ENCODE measurements around the gene RFX6.

Gene RFX6

DNA sequence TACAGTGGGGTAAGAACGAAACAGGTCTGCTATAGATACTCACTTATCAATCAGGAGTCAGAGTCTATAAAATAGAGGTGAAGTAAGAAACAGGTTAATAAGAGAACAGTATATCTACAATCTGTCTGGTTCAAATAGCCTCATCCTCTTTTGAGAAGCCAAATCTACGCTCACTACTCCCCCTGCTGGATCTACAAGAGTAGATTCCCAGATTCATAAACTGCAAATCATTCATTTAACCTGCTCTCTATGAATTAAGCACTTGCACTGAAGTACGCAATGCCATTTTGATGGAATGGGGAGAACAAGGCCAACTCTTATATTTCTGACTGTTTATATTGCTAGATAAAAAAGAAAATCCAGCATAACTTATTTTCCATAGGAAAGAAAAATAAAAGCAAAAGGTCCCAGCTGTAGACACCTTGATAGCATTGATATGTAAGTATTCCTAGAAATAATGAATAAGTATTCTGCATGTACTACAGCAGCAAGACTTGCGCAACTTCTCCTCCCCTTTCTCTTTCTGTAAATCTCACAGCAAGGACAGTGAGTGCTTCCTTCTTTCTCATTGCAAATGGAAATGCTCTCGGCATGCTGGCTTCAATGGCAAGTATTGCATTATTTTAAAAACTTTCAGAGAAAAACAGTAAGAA, 92.3 kb downstream of the RFX6 start:
- Histone ChIP-seq H3K9ac (ENCODE audit: low read depth, low read length) (no peak overlapping the region), H3K4me1 (ENCODE audit: insufficient read depth, low read length) (no peaks in the 10 kb centered on the region), H3K9me3 (ENCODE audit: control insufficient read depth, insufficient read depth, low read length) (no peaks in the 10 kb centered on the region), H3K36me3 (ENCODE audit: insufficient read depth, low read length) (no peaks in the 10 kb centered on the region)

DNA sequence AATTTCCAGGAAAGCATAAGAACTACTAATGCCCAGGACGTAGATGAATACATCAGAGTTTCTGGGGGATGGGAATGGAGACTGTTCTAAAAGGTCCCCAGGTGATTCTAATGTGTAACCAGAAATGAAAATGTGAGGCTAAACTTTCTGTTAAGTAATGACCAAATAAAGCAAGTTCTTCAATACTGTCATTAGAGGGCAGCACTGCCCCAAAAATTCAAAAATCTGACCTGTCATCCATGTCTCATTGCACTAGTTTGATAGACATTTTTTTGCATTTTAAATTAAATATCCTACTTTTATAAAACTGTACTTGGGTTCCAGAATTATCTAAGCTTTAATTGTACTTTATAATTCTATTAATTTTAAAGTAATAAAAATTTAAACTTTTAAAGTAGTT, 94.9 kb downstream of the RFX6 start:
- Histone ChIP-seq H3K9ac (ENCODE audit: low read depth, low read length) (no peak overlapping the region), H3K36me3 (ENCODE audit: insufficient read depth, low read length) (no peaks in the 10 kb centered on the region), H3K9me3 (ENCODE audit: control insufficient read depth, insufficient read depth, low read length) (no peaks in the 10 kb centered on the region), H3K4me1 (ENCODE audit: insufficient read depth, low read length) (no peaks in the 10 kb centered on the region)

- Histone ChIP-seq H3K9ac (ENCODE audit: low read depth, low read length) (no peak overlapping the region), H3K36me3 (ENCODE audit: insufficient read depth, low read length) (no peaks in the 10 kb centered on the region), H3K9me3 (ENCODE audit: control insufficient read depth, insufficient read depth, low read length) (no peaks in the 10 kb centered on the region), H3K4me1 (ENCODE audit: insufficient read depth, low read length) (no peaks in the 10 kb centered on the region)
Measured at GRCh38 chr6:116973976-116974375, 96.9 kb downstream of the RFX6 start.

- no peaks in the 10 kb centered on the region for H3K9me3 ChIP-seq (ENCODE audit: control insufficient read depth, insufficient read depth, low read length)
Measured at GRCh38 chr6:116974526-116975316, 97.7 kb downstream of the RFX6 start.

GRCh38 chr6:116975600-116975999, 98.6 kb downstream of the RFX6 start:
- Histone ChIP-seq H3K4me1 (ENCODE audit: insufficient read depth, low read length) (no peaks in the 10 kb centered on the region), H3K9me3 (ENCODE audit: control insufficient read depth, insufficient read depth, low read length) (no peaks in the 10 kb centered on the region), H3K9ac (ENCODE audit: low read depth, low read length) (no peak overlapping the region)

More at GRCh38 chr6:116974526-116975316, 97.7 kb downstream of the RFX6 start:
- Histone ChIP-seq H3K9ac (ENCODE audit: low read depth, low read length) (no peak overlapping the region), H3K4me1 (ENCODE audit: insufficient read depth, low read length) (no peaks in the 10 kb centered on the region), H3K36me3 (ENCODE audit: insufficient read depth, low read length) (no peaks in the 10 kb centered on the region)

GRCh38 chr6:116979560-116979959, 102.5 kb downstream of the RFX6 start:
- Histone ChIP-seq H3K4me1 (ENCODE audit: insufficient read depth, low read length) (no peaks in the 10 kb centered on the region), H3K9ac (ENCODE audit: low read depth, low read length) (no peak overlapping the region), H3K36me3 (ENCODE audit: insufficient read depth, low read length) (no peaks in the 10 kb centered on the region), H3K9me3 (ENCODE audit: control insufficient read depth, insufficient read depth, low read length) (no peaks in the 10 kb centered on the region)

More at GRCh38 chr6:116975600-116975999, 98.6 kb downstream of the RFX6 start:
- no peaks in the 10 kb centered on the region for H3K36me3 ChIP-seq (ENCODE audit: insufficient read depth, low read length)

Data from ES-I3 (cell line).